Tongue (tissue), 3 donors: Measurements from ENCODE around the gene CHCHD3. TPM values are rescaled to one million over a fixed set of nuclear protein-coding genes. Genes with fewer than 3 reads are reported as not detected.

ENCODE experiments used
- DNase-seq: peaks from one replicate; pipeline ENCODE4 v3.0.0-alpha.2; 2015
- small RNA-seq: library from RNA; depleted of rRNA; stranded (forward); fragments of <200 nt; gene quantifications from one replicate; pipeline ENCODE3, GENCODE V24; 2014; ENCODE audit warnings: low replicate concordance
- total RNA-seq: library from RNA; depleted of rRNA; stranded (reverse); fragments of >200 nt; gene quantifications from one replicate; pipeline ENCODE4 v1.2.3, GENCODE V29; 2014

The CHCHD3 gene
- total RNA-seq, 1 donor from 2014 or later = 123 TPM

DNA sequence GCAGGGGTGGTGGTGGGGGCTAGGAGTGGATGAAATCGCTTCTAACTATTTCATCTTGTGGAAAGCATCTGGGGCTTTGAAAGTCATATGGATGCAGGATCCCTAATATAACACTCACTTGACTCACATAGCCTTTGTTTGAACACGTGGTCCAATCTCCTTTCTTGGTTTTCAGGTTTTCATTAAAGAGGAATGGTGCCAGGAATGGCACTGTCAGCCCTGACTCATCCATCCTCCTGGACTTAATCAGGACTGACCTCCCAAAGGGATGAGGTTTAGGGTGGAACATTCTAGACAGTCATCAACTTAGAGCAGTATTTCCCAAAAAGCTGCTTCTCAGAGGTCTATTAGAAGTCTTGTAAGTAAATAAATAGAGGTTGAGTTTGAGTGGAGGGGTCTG, 343.6 kb downstream of the CHCHD3 start:
- DNase-seq = no peak

DNA sequence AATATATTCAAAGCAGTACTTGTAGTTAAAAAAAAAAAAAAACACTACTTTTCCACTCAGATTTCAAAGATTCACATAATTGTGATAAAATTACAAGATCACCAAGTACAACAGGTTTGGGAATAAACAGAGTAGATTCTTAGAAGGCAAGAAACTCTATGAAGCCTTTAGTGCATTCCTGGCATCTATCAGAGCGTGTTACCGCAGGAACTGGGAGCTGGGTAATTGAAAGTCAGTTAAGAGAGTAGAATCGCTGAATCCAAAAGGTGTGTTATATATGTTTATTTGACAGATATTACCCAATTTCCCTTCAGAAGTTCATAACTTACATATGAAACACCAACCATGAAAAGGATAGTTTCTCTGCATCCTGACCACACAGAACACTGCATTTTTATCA, 346.4 kb downstream of the CHCHD3 start:
- no peak for DNase-seq

Small RNA genes within 50 kb of the gene (small RNA-seq; reads per million reads assigned to genes)
- 0.11 reads per million for gene RF00218
- not detected for gene RNU6-92P

Other genes starting within 250 kb of the CHCHD3 start
- gene EXOC4, start 171.0 kb upstream of the CHCHD3 start, total RNA-seq = 140 TPM